A673 (cell line): Measurements from ENCODE around the gene WDR76.

Experiments used
- CTCF ChIP-seq: fragments of 300-800, 200-600 bp; sonication (generic); conservative IDR thresholded peaks from 2 replicates; pipeline ENCODE4 v1.5.1; 2017; ENCODE audit warnings: low read depth, mild to moderate bottlenecking, antibody characterized with exemption, low read length, moderate library complexity, mixed read lengths
- EZH2 ChIP-seq: fragments of 200-600 bp; sonication (generic); IDR thresholded peaks from 2 replicates; pipeline ENCODE4 v1.6.1; 2017; ENCODE audit warnings: borderline replicate concordance, low read depth, mild to moderate bottlenecking, mixed read lengths, antibody characterized with exemption, low read length; ENCODE audit not compliant: poor library complexity, severe bottlenecking

DNA sequence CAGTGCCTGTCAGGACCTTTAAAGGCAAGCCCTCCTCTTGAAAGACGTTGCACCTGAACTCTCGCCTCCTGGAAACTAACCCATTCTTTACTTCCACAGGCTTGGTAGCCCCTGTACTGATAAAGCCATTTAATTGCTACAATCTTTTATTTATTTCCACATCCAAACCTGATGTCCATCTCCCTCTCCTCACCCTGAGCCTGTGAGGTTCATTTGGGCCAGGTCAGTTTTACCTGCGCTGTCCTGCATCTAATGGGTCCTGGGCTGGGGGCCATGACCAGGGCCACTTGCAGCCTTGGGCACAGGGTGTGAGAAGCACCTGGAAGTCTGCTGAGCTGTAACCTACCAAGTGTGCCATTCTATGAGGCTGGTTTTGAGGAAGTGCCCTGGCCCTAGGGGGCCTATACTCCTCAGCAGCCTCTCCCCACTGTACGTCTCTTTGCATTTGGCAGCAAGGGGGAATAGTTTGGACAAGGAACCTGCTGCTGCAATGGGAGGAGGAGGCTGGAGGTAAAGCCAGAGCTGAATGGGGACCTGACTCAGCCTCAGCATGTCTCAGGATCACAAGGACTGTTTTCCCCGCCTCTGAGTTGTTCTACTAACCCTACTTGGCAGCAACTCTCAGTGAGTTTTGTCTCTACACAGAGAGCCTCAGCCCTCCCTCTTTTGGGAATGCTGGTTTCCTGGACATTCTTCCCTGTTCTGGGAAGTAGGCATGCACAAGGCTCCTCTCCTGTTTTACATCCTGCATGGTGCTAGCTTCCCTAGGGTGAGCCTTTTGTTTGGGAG, 53.8 kb downstream of the WDR76 start:
- TF ChIP-seq CTCF (no peak), EZH2 (no peak)
